K562 (cell line): ENCODE data around the gene CHD2. TPM values are rescaled to one million over a fixed set of nuclear protein-coding genes. Genes with fewer than 3 reads are reported as not detected.

ENCODE experiments used
- CCAR2 ChIP-seq: fragments of 200-400 bp; formaldehyde crosslinking; IDR thresholded peaks from 2 replicates; pipeline ENCODE4 v1.6.1; 2017; ENCODE audit warnings: mild to moderate bottlenecking, low read depth, low read length
- EHMT2 ChIP-seq: fragments of 450-650 bp; IDR thresholded peaks from 2 replicates; pipeline ENCODE4 v1.6.1; 2018; ENCODE audit warnings: antibody characterized with exemption
- POLR2G ChIP-seq: fragments of 200-400 bp; formaldehyde crosslinking; IDR thresholded peaks from 2 replicates; pipeline ENCODE4 v1.6.1; 2017; ENCODE audit warnings: low read depth, mild to moderate bottlenecking, antibody characterized with exemption, low read length, moderate library complexity
- polyA plus RNA-seq, 8 experiments: library from polyadenylated mRNA; depleted of rRNA in 4 of 8; stranded (reverse) in 5 of 8; unstranded in 3 of 8; fragments of >200 nt; fragmentation: Nextera tagmentation in 2 of 8; fragmentation: Illumina TruSeq in 1 of 8; extraction: Ambion mirVana in 2 of 8; extraction: Trizol in 1 of 8; gene quantifications; 2 replicates each; pipeline versions ENCODE4 v1.2.1 to v1.2.3, GENCODE V29; 2011 to 2014; ENCODE audit warnings: inconsistent platforms in 1 of 8, missing spikeins in 1 of 8
- total RNA-seq, 7 experiments: library from RNA; depleted of rRNA in 6 of 7; stranded (reverse); fragments of >200 nt in 6 of 7; fragmentation: Illumina TruSeq in 2 of 7; extraction: Trizol in 2 of 7; gene quantifications; 2 replicates each; pipeline versions ENCODE4 v1.2.1 to v1.2.3, GENCODE V29; 2011 to 2021; ENCODE audit warnings: low replicate concordance in 1 of 7
- TF ChIP-seq, protein P1 (sequence below), 2 experiments: fragments of 450-650 bp; formaldehyde crosslinking in 1 of 2; IDR thresholded peaks; 2 replicates each; pipeline versions ENCODE4 v1.4.0 to v1.6.1; 2014 to 2020; ENCODE audit warnings: mild to moderate bottlenecking in 2 of 2, borderline replicate concordance in 1 of 2, low read depth in 1 of 2

Gene CHD2
- total and polyA plus RNA-seq, 9 of the 15 experiments (the other 6 are each of a cell fraction or from before 2014, with no cell fraction given): 38.9 to 70.8 (median 56.2) TPM

DNA sequence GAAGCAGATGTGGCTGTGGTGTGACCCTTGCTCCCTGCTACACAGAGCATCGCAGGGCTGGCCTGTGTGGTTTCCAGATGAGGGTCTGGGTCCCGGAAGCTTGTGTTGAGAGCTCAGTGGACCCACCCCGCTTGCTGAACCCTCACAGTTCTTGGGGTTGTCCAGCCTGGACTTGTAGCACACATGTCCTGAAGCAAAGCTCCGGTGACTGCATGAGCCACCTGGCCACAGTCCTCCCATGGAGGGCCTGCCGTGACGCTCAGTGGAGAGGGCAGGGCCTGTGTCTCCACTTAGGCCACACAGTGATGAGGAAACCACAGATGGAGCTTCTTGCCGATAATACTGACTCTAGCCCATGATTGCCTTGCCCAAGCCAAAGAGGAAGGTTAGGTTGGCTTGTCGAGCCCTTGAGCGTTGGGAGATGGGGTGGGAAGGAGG, 126.3 kb downstream of the CHD2 start (continued):
- TF ChIP-seq, protein P1, sequence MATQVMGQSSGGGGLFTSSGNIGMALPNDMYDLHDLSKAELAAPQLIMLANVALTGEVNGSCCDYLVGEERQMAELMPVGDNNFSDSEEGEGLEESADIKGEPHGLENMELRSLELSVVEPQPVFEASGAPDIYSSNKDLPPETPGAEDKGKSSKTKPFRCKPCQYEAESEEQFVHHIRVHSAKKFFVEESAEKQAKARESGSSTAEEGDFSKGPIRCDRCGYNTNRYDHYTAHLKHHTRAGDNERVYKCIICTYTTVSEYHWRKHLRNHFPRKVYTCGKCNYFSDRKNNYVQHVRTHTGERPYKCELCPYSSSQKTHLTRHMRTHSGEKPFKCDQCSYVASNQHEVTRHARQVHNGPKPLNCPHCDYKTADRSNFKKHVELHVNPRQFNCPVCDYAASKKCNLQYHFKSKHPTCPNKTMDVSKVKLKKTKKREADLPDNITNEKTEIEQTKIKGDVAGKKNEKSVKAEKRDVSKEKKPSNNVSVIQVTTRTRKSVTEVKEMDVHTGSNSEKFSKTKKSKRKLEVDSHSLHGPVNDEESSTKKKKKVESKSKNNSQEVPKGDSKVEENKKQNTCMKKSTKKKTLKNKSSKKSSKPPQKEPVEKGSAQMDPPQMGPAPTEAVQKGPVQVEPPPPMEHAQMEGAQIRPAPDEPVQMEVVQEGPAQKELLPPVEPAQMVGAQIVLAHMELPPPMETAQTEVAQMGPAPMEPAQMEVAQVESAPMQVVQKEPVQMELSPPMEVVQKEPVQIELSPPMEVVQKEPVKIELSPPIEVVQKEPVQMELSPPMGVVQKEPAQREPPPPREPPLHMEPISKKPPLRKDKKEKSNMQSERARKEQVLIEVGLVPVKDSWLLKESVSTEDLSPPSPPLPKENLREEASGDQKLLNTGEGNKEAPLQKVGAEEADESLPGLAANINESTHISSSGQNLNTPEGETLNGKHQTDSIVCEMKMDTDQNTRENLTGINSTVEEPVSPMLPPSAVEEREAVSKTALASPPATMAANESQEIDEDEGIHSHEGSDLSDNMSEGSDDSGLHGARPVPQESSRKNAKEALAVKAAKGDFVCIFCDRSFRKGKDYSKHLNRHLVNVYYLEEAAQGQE (IDR thresholded peaks at IDR 0.05; ENCODE audit: borderline replicate concordance): no peak
- TF ChIP-seq, protein P1 (CRISPR knock-in tag; IDR thresholded peaks at IDR 0.05; ENCODE audit: low read depth): 0 out of 2 replicates have a peak, but pooled peaks have one; percentile 30
- TF ChIP-seq CCAR2 (no peak), EHMT2 (no peak), POLR2G (peak; percentile 47)
- TF ChIP-seq, all 486 proteins: peak for 8
